Stimulated activated CD4-positive, alpha-beta T cell treated with anti-CD3 and anti-CD28 coated beads, Interleukin-15, amount 100 ng/mL, for 1 hour (primary cell): ENCODE measurements around the gene OAS3.
"Not testable (repeated sequence)": the region's sequence is repeated elsewhere in the genome, so short reads cannot be mapped to it uniquely, and the experiment has no call there.

ENCODE experiments used
- DNase-seq, 2 donors: peaks; one replicate each; pipeline ENCODE4 v3.0.0-alpha.2; 2020; ENCODE audit warnings: low read depth in 1 of 2, low spot score in 1 of 2

The OAS3 gene

DNA sequence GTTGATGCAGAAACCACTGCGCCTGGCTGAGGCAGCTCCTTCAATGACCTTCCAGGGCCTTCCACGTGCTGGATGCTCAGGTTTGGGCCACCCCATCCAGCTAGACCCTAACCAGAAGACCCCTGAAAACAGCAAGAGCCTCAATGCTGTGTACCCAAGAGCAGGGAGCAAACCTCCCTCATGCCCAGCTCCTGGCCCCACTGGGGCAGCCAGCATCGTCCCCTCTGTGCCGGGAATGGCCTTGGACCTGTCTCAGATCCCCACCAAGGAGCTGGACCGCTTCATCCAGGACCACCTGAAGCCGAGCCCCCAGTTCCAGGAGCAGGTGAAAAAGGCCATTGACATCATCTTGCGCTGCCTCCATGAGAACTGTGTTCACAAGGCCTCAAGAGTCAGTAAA lies 10.5 kb downstream of the OAS3 start:
- no peak for DNase-seq

DNA sequence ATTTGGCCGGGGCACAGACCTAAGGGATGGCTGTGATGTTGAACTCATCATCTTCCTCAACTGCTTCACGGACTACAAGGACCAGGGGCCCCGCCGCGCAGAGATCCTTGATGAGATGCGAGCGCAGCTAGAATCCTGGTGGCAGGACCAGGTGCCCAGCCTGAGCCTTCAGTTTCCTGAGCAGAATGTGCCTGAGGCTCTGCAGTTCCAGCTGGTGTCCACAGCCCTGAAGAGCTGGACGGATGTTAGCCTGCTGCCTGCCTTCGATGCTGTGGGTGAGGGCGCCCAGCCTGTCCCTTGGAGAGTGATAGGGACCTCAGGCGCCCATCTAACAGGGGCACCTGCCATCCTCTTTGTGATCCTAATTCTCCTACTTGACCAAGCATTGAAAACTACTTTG lies 12.4 kb downstream of the OAS3 start:
- no peak for DNase-seq

DNA sequence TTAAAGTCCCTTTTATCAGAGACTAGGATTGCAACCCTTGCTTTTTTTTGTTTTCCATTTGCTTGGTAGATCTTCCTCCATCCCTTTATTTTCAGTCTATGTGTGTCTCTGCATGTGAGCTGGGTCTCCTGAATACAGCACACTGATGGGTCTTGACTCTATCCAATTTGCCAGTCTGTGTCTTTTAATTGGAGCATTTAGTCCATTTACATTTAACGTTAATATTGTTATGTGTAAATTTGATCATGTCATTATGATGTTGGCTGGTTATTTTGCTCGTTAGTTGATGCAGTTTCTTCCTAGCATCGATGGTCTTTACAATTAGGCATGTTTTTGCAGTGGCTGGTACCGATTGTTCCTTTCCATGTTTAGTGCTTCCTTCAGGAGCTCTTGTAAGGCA lies 18.9 kb downstream of the OAS3 start:
- not testable (repeated sequence) for DNase-seq

DNA sequence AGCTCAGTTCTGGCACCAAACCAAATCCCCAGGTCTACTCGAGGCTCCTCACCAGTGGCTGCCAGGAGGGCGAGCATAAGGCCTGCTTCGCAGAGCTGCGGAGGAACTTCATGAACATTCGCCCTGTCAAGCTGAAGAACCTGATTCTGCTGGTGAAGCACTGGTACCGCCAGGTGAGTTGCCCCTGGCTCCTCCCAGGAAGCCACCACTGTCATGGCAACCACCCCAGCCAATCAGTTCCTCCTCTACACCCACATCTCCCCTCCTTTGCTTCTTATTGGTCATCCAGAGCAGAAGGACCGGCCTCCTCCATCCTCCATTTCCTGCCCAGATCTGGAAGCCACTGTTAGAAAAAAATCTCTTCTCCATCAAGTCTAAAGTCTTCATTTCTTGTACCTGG lies 22.8 kb downstream of the OAS3 start:
- no peak for DNase-seq

DNA sequence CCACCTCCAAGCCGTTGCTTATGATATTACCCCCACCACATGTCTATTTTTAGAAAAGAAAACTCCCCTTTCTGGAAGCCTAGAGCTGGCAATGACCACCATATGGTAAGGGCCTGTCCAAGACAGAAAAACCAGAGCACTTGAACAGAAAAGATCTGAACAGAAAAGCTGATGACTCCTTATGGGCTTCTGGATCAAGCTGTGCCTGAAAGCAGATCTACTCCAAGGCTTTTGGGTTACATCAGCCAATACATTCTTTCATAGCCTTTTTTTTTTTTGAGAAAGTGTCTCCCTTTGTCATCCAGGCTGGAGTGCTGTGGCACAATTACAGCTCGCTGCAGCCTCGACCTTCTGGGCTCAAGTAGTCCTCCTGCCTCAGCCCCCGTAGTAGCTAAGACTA lies 23.3 kb downstream of the OAS3 start:
- no peak for DNase-seq

DNA sequence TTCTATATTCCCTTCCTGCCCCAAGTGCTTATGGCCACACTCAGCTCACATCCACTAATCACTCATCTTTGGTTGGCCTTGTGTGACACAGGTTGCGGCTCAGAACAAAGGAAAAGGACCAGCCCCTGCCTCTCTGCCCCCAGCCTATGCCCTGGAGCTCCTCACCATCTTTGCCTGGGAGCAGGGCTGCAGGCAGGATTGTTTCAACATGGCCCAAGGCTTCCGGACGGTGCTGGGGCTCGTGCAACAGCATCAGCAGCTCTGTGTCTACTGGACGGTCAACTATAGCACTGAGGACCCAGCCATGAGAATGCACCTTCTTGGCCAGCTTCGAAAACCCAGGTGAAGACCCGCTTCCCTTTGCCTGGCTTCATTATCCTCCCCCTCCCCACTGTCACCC lies 24.3 kb downstream of the OAS3 start:
- DNase-seq: no peak

DNA sequence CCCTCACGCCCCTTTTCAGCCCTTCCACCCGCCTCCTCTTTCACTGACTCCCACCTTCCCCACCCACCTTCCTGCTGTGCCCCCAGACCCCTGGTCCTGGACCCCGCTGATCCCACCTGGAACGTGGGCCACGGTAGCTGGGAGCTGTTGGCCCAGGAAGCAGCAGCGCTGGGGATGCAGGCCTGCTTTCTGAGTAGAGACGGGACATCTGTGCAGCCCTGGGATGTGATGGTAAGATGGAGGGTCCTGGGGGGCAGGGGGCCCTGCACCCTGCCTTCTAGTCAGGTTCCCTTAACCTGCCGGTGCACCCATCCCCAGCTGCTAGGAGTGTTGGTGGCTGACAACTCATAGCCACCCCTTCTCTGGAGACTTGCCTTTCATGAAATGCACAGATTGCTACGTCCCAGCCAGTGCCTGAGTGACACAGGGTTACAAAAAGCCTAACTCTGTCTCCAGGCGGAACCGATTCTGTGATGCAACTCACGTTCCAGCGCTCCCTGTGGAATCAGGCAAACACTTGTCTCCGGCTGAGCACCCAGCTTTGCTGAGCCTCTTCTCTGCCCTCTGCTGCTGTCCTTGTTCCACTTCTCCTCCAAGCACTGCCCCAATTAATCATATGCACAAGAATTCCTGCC lies 25.1 kb downstream of the OAS3 start:
- no peak for DNase-seq

DNA sequence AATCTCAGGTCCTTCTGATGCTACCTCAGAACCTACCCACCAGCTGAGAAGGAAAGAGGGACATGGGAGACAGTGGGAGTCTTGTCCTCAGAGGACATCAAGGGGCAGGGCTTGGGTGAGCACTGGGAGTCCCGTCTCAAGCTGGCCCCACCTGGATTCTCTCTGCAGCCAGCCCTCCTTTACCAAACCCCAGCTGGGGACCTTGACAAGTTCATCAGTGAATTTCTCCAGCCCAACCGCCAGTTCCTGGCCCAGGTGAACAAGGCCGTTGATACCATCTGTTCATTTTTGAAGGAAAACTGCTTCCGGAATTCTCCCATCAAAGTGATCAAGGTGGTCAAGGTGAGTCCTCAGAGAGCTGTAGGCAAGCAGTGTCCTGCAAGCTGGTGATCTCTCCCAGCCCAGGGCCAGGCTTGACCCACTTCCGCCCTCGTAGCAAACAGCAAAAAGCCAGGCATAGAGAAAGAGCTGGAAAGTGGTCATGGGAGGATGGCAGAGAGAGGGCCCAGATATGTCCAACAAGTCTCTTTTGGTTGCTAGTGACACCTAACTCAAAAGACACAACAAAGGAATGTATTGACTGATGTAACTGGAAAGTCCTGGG lies 25.9 kb downstream of the OAS3 start:
- no peak for DNase-seq

DNA sequence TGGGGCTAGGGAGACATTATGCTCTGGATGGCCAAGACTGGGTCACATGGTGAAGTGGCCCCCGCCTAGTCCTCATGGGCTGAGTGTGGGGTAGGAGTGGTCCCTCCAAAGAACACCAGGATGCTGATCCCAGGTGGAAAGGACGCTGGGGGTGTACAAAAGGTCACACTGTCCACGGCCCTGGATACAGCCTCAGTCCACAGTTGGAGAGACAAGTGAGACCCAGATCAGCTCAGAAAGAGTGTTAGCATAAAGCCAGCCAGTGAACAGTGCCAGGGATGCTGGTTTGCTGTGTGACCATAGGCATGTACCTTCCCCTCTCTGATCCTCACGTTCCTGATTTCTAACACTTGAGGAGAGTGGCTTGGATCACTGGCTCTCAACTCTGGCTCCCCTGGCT lies 26.6 kb downstream of the OAS3 start:
- no peak for DNase-seq

DNA sequence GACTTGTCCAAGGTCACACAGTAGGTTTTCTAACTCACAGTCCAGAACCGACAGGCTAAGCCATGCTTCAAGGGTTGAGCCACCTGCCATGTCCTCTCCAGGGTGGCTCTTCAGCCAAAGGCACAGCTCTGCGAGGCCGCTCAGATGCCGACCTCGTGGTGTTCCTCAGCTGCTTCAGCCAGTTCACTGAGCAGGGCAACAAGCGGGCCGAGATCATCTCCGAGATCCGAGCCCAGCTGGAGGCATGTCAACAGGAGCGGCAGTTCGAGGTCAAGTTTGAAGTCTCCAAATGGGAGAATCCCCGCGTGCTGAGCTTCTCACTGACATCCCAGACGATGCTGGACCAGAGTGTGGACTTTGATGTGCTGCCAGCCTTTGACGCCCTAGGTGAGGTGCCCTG lies 27.4 kb downstream of the OAS3 start:
- DNase-seq: no peak

DNA sequence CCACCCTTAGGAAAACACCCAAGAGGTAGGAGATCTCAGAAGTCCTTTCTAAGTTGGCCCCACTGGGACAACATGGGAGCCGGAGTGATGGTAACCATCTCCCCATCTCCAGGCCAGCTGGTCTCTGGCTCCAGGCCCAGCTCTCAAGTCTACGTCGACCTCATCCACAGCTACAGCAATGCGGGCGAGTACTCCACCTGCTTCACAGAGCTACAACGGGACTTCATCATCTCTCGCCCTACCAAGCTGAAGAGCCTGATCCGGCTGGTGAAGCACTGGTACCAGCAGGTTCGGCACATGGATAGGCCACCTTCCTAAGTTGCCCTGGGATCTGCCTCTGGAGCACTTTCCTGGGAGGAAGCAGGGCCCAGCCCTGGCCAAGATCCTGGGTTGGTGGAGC lies 29.0 kb downstream of the OAS3 start:
- DNase-seq: no peak

DNA sequence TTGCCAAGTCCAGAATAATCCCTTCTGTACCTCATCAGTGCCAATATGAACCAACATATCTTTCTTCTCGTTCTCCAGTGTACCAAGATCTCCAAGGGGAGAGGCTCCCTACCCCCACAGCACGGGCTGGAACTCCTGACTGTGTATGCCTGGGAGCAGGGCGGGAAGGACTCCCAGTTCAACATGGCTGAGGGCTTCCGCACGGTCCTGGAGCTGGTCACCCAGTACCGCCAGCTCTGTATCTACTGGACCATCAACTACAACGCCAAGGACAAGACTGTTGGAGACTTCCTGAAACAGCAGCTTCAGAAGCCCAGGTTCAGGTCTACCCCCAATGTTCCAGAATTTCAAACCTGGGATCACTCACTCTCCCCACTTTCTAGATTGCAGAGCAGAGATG lies 29.6 kb downstream of the OAS3 start:
- no peak for DNase-seq

DNA sequence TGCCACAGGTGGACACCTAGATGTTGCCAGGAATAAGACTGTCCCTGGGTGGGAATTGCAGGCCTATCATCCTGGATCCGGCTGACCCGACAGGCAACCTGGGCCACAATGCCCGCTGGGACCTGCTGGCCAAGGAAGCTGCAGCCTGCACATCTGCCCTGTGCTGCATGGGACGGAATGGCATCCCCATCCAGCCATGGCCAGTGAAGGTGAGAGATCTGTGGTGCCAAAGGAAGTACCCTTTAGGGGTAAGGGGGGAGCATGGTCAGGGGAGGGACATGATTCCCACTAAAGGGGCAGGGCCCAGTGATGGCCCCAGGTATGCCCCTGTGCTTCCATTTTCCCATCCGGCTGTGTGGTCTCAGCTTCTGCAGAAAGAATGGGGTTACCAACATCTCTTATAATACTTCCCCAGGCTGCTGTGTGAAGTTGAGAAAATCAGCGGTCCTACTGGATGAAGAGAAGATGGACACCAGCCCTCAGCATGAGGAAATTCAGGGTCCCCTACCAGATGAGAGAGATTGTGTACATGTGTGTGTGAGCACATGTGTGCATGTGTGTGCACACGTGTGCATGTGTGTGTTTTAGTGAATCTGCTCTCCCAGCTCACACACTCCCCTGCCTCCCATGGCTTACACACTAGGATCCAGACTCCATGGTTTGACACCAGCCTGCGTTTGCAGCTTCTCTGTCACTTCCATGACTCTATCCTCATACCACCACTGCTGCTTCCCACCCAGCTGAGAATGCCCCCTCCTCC lies 31.5 kb downstream of the OAS3 start:
- DNase-seq: no peak

DNA sequence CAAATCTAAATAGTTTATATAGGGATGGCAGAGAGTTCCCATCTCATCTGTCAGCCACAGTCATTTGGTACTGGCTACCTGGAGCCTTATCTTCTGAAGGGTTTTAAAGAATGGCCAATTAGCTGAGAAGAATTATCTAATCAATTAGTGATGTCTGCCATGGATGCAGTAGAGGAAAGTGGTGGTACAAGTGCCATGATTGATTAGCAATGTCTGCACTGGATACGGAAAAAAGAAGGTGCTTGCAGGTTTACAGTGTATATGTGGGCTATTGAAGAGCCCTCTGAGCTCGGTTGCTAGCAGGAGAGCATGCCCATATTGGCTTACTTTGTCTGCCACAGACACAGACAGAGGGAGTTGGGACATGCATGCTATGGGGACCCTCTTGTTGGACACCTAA lies 32.1 kb downstream of the OAS3 start:
- DNase-seq: no peak

DNA sequence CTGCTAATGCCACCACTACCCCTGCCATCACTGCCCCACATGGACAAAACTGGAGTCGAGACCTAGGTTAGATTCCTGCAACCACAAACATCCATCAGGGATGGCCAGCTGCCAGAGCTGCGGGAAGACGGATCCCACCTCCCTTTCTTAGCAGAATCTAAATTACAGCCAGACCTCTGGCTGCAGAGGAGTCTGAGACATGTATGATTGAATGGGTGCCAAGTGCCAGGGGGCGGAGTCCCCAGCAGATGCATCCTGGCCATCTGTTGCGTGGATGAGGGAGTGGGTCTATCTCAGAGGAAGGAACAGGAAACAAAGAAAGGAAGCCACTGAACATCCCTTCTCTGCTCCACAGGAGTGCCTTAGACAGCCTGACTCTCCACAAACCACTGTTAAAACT lies 33.0 kb downstream of the OAS3 start:
- no peak for DNase-seq

DNA sequence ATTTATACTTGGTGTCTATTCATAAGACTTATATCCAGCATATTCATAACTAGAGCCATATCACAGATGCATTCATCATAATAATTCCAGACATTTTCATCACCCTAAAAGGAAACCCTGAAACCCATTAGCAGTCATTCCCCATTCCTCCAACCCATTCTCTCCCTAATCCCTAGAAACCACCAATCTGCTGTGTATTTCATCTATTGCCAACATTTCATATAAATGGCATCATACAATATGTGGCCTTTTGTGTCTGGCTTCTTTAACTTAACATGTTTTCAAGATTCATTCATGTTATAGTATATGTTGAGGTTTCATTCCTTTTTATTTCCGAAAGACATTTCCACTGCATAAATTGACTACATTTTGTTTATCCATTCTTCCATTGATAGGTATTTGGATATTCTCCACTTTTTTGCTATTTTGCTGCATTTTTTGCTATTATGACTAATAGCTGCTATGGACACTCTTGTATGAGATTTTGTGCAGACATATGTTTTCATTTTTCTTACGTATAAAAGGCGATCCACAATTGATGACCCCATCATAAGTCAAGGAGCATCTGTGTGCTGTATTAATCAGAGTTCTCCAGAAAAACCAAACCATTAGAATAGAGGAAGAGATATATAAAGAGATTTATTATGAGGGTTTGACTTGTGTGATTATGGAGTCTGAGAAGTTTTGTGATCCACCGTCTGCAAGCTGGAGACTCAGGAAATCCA lies 34.9 kb downstream of the OAS3 start:
- DNase-seq: no peak

DNA sequence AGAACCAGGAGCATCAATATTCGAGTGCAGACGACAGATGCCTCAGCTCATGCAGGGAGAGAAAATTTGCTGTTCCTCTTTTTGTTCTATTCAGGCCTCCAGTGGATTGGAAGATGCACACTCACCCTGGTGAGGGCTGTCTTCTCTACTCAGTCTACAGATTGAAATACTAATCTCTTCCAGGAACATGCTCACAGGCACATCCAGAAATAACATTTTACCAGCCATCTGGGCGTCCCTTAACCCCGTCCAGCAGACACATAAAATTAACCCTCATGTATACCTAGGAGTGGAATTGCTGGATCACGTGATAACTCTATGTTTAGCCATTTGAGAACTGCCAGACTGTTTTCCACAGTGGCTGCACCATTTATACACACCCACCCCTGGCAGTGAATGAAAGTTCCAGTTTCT lies 35.6 kb downstream of the OAS3 start:
- no peak for DNase-seq

DNA sequence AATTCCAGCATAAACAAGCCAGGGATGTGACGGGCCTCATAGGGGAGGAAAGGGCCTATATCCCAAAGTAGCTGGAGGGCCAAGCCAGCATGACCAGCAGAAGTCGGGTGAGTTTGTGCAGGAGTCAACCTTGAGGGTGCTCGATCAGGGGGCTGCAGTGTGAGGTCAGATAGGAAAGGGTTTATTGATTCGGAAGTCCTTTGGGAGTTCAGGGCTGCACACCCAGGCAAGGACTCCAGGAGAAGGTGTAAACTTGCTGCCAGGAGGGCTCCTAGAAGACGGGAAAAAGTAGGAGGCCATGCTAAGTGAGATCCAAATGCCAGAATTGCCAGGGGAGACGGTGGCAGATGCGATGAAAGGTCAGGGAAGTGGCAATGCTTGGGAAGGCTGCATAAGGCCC lies 36.6 kb downstream of the OAS3 start:
- DNase-seq: no peak

DNA sequence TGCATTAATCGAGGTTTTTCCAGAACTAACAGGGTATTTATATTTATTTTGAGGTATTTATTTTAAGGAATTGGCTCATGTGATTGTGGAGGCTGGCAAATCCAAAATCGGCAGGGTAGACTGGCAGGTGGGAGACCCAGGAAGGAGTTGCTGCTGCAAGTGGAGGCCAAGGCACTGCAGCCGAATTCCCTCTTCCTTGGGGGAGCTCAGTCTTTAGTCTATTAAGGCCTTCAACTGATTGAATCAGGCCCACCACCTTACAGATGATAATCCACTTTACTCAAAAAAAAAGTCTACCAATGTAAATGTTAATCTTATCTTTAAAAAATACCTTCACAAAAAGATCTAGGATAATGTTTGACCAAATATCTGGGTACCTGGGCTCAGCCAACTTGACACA lies 38.9 kb downstream of the OAS3 start:
- no peak for DNase-seq

DNA sequence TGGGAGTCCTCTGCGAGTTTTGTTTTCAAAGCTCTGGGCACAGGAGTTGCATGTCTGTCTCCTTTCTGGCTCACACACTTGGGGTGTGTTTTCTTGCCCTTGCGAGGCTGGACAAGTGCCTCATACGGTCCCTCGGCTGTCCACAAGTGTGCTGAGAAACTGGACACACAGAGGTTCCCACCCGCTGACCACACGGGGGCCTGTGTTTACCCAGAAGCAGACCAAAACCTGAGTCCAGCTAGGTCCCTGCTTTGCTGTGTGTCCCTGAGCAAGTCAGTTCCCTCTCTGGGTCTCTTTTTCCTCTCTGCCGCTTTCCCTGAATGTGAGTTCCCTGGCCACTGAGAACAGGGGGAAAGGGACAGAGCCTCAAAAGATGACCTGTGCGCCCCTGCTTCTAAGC lies 39.4 kb downstream of the OAS3 start:
- no peak for DNase-seq

DNA sequence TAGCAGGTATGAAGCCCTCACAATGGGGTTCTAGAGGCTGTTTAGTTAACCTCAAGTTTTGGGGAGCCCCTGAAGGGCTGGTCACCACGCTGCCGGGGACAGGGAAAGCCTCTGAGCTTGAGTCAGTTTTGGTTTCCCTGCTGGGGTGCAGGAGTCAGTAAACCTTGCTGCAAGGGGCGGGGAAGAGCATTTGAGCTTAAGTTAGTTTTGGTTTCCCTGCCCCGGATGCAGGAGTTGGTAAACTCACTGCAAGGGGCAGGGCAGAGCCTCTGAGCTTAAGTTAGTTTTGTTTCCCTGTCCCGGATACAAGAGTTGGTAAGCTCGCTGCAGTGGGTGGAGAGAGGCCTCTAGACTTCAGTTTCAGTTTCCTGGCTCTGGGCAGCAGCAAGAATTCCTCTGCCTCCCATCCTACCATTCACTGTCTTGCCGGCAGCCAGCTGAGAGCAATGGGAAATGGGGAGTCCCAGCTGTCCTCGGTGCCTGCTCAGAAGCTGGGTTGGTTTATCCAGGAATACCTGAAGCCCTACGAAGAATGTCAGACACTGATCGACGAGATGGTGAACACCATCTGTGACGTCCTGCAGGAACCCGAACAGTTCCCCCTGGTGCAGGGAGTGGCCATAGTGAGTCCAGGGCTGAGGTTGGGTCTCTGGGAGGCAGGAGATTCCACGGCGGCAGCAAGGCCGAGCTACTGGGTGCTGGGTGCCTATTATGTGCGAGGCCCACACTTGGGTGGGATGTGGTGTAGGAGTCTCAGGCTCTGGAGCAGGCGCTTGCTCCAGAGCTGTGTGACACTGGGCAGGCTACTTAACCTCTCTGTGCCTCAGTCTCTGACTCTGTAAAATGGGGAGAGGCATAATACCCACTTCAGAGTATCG lies 40.1 kb downstream of the OAS3 start, which contains the start of gene OAS2:
TSS of gene OAS2 (plus strand) at position 357 of the 878 bp plus-strand sequence. CDS start at position 447, 90 bp downstream.
- peak; percentile 54 to 57 for DNase-seq
